Measurements from ENCODE around the gene MEF2D. TPM values are rescaled to one million over a fixed set of nuclear protein-coding genes. Genes with fewer than 3 reads are reported as not detected.

Gene MEF2D
- total and polyA plus RNA-seq, 2 experiments from 2014 or later, result 23.6 to 34.1 TPM

GRCh38 chr1:156484480-156485058, 16.0 kb downstream of the MEF2D start:
- 93 to 99% methylated on average over 6 of the region's 6 CpGs for WGBS, 2 experiments (ENCODE audit: low coverage in 1 of 2, low lambda C conversion rate in 2 of 2, missing lambda C conversion rate in 2 of 2)
- Histone ChIP-seq H3K27me3 (replicated peaks; ENCODE audit: insufficient read depth) (no peaks in the 10 kb centered on the region), H3K36me3 (ENCODE audit: low read depth) (peaks cover 21% of the 10 kb centered on the region; the same call in 1 of the 2 replicates), H3K4me2 (ENCODE audit: unreplicated experiment) (no peak overlapping the region), H3K4me3 (no peak overlapping the region), H3K4me1 (ENCODE audit: insufficient read depth) (peaks cover 14% of the 10 kb centered on the region), H3K9me3 (ENCODE audit: low read depth) (no peaks in the 10 kb centered on the region), H3K79me2 (ENCODE audit: insufficient read depth) (peaks cover 100% of the 10 kb centered on the region), H2AFZ (no peak overlapping the region), H3K9ac (no peak overlapping the region), H3K9me2 (ENCODE audit: insufficient read depth) (no peaks in the 10 kb centered on the region), H4K20me1 (ENCODE audit: insufficient read depth) (peaks cover 27% of the 10 kb centered on the region; the same call in 1 of the 2 replicates), H3F3A (ENCODE audit: insufficient read depth) (0 out of 2 replicates have a peak, but pooled peaks cover 4% of the 10 kb centered on the region), H3K27ac (0 out of 2 replicates have a peak overlapping the region, but pooled peaks have one; percentile 4)
- in situ Hi-C loops (cut with MboI), result no loop called here
- no peak for TF ChIP-seq EZH2 (IDR thresholded peaks at IDR 0.05; ENCODE audit: insufficient read depth, poor library complexity, severe bottlenecking)
- TF ChIP-seq EZH2phosphoT487 (IDR thresholded peaks at IDR 0.05; ENCODE audit: insufficient read depth, low read depth), result no peak
- DNase-seq, result no peak

DNA sequence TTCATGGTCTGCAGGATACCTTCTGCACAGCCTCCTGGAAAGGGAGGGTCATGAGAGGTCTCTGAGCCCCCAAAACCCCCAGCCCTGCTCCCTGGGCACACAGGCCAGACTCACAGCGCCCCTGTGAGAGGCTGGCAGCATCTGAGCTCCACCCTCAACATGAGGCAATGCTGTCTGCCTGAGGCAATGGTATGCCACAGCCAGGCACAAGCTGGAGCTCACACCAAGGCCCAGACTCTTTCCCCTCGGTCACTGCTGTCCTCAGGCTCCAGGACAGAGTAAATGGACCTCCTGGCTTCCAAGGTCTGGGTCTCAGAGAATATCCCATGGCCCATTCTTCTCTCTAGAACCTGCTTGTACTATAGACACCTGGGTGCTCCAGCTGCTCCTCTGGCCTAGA, 17.2 kb downstream of the MEF2D start:
- Histone ChIP-seq H3K9me2 (ENCODE audit: insufficient read depth) (no peaks in the 10 kb centered on the region), H2AFZ (no peak overlapping the region), H3K4me1 (ENCODE audit: insufficient read depth) (peaks cover 6% of the 10 kb centered on the region), H3K9ac (no peak overlapping the region), H4K20me1 (ENCODE audit: insufficient read depth) (peaks cover 19% of the 10 kb centered on the region; the same call in 1 of the 2 replicates), H3K27me3 (replicated peaks; ENCODE audit: insufficient read depth) (no peaks in the 10 kb centered on the region), H3F3A (ENCODE audit: insufficient read depth) (peaks cover 14% of the 10 kb centered on the region; the same call in 1 of the 2 replicates), H3K36me3 (ENCODE audit: low read depth) (peaks cover 31% of the 10 kb centered on the region; the same call in 1 of the 2 replicates), H3K4me2 (ENCODE audit: unreplicated experiment) (no peak overlapping the region), H3K27ac (no peak overlapping the region), H3K4me3 (no peak overlapping the region), H3K79me2 (ENCODE audit: insufficient read depth) (peaks cover 100% of the 10 kb centered on the region), H3K9me3 (ENCODE audit: low read depth) (no peaks in the 10 kb centered on the region)
- in situ Hi-C loops (cut with MboI), result no loop called here
- TF ChIP-seq EZH2phosphoT487 (IDR thresholded peaks at IDR 0.05; ENCODE audit: insufficient read depth, low read depth) (no peak), EZH2 (IDR thresholded peaks at IDR 0.05; ENCODE audit: insufficient read depth, poor library complexity, severe bottlenecking) (no peak)
- 70 to 72% methylated on average over 2 of the region's 2 CpGs for WGBS, 2 experiments (ENCODE audit: low coverage in 1 of 2, low lambda C conversion rate in 2 of 2, missing lambda C conversion rate in 2 of 2)
- DNase-seq, result peak; percentile 44

GRCh38 chr1:156482276-156482675, 18.3 kb downstream of the MEF2D start:
- Histone ChIP-seq H3K4me1 (ENCODE audit: insufficient read depth) (peaks cover 10% of the 10 kb centered on the region), H3K4me3 (no peak overlapping the region), H3K9me2 (ENCODE audit: insufficient read depth) (no peaks in the 10 kb centered on the region), H3K79me2 (ENCODE audit: insufficient read depth) (peaks cover 100% of the 10 kb centered on the region), H3F3A (ENCODE audit: insufficient read depth) (peaks cover 25% of the 10 kb centered on the region), H3K27me3 (replicated peaks; ENCODE audit: insufficient read depth) (no peaks in the 10 kb centered on the region), H2AFZ (no peak overlapping the region), H3K4me2 (ENCODE audit: unreplicated experiment) (no peak overlapping the region), H3K9me3 (ENCODE audit: low read depth) (no peaks in the 10 kb centered on the region), H3K9ac (no peak overlapping the region), H3K27ac (no peak overlapping the region), H4K20me1 (ENCODE audit: insufficient read depth) (peaks cover 8% of the 10 kb centered on the region; the same call in 1 of the 2 replicates), H3K36me3 (ENCODE audit: low read depth) (peaks cover 37% of the 10 kb centered on the region)
- no peak for DNase-seq
- WGBS, 2 experiments (ENCODE audit: low coverage in 1 of 2, low lambda C conversion rate in 2 of 2, missing lambda C conversion rate in 2 of 2), result 94 to 97% methylated on average over 19 of the region's 19 CpGs
- TF ChIP-seq EZH2 (IDR thresholded peaks at IDR 0.05; ENCODE audit: insufficient read depth, poor library complexity, severe bottlenecking), result no peak
- no peak for TF ChIP-seq EZH2phosphoT487 (IDR thresholded peaks at IDR 0.05; ENCODE audit: insufficient read depth, low read depth)
- in situ Hi-C loops (cut with MboI), result no loop called here

DNA sequence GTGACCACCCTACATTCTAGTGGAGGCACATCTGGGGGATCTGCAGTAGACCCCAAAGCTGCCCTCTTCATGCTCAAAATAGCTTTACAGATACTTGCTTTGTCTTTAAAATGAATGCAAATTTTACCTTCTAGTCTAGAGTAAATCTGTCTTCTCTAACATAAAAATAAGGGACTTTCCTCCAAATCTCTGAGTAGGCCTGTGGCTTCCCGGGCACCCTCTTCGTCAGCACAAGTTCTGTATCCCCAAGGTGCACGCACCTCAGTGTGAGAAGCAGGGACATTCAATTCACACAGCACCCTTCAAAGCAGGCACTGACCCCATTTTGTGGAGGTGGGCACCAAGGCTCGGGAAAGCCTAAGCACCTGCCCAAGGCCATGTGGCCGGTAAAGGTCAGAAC, 19.0 kb downstream of the MEF2D start:
- no peak overlapping the region for H3K27ac ChIP-seq
- no peak for DNase-seq
- 0 out of 2 replicates have a peak, but pooled peaks cover 7% of the 10 kb centered on the region for H4K20me1 ChIP-seq (ENCODE audit: insufficient read depth)
- no peak overlapping the region for H3K4me3 ChIP-seq
- H3K4me2 ChIP-seq (ENCODE audit: unreplicated experiment), result no peak overlapping the region
- no peak overlapping the region for H2AFZ ChIP-seq
- no peaks in the 10 kb centered on the region for H3K9me3 ChIP-seq (ENCODE audit: low read depth)
- peaks cover 100% of the 10 kb centered on the region for H3K79me2 ChIP-seq (ENCODE audit: insufficient read depth)
- WGBS, 2 experiments (ENCODE audit: low coverage in 1 of 2, low lambda C conversion rate in 2 of 2, missing lambda C conversion rate in 2 of 2), result 86 to 94% methylated on average over 5 of the region's 5 CpGs
- no peaks in the 10 kb centered on the region for H3K27me3 ChIP-seq (replicated peaks; ENCODE audit: insufficient read depth)
- no peak for TF ChIP-seq EZH2phosphoT487 (IDR thresholded peaks at IDR 0.05; ENCODE audit: insufficient read depth, low read depth)
- TF ChIP-seq EZH2 (IDR thresholded peaks at IDR 0.05; ENCODE audit: insufficient read depth, poor library complexity, severe bottlenecking), result no peak
- peaks cover 30% of the 10 kb centered on the region for H3F3A ChIP-seq (ENCODE audit: insufficient read depth)
- peaks cover 40% of the 10 kb centered on the region for H3K36me3 ChIP-seq (ENCODE audit: low read depth)
- H3K9me2 ChIP-seq (ENCODE audit: insufficient read depth), result no peaks in the 10 kb centered on the region
- no peak overlapping the region for H3K9ac ChIP-seq
- peaks cover 17% of the 10 kb centered on the region for H3K4me1 ChIP-seq (ENCODE audit: insufficient read depth)
- in situ Hi-C loops (cut with MboI), result no loop called here
